GM10248 (cell line): ENCODE data around the gene TGM2.
"Not testable (repeated sequence)": the region's sequence is repeated elsewhere in the genome, so short reads cannot be mapped to it uniquely, and the experiment has no call there.

Experiments
- CTCF ChIA-PET: fragments of 300-600 bp; sonication (Branson Sonifier 250); formaldehyde crosslinking; extraction: SDS; loops from one replicate; lab custom pipeline; 2021; ENCODE audit warnings: antibody characterized with exemption; lab: Yijun Ruan, JAX
- POLR2A ChIA-PET: fragments of 350-650 bp; sonication (Branson Sonifier 250); formaldehyde crosslinking; extraction: SDS; loops from one replicate; lab custom pipeline; 2020; ENCODE audit warnings: antibody characterized with exemption; lab: Yijun Ruan, JAX
- DNase-seq: peaks from one replicate; pipeline ENCODE4 v3.0.0; 2012; ENCODE audit errors: extremely low spot score
- TF ChIP-seq, protein P1 (sequence below): IDR thresholded peaks from 2 replicates; pipeline ENCODE4 v1.5.1; 2012; ENCODE audit warnings: mild to moderate bottlenecking, low read depth; ENCODE audit errors: extremely low read depth, missing control alignments, control extremely low read depth

TGM2 gene

DNA sequence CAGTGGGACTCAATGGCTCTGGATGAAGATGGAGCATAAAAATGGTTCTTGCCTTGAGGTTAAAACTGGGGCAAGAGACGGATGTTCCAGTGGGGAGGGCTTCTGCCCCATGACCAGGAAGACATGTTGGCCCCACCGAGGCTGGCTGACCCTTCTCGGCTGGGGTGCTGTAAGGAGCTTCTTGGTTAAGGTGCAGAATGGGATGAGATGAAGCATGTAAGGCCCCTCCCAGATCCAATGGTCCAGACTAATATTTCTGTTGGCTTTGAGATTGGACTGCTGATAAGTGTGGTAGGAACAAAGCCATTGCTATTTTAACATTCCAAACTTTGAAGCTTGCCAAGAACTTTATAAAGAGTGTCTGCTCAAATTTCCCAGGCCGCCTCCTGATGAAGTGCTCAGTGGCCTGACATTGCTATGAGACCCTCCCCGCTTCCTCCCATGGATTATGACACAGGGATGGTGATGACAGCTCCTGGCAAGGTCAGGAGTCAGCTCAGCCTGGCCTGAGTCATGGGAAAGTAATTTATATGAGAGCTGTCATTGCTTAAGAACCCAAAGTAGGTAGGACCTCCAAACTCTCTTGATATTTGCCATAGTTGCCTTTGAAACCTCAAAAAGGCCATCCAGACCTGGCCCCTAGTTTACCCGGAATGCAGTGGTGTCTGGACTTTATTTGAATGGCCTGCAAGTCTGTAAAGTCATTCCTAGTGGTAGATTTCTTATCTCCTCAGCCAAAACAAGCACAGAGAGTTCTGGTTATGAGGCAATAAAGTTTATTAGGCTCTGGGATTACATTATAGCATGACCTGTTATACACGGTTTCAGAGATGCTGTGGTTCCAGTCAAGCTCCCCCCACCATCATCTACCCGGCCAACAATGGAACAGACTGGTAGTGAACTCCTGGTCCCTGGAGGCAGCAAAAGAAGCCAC lies 55.2 kb downstream of the TGM2 start:
- TF ChIP-seq, protein P1, sequence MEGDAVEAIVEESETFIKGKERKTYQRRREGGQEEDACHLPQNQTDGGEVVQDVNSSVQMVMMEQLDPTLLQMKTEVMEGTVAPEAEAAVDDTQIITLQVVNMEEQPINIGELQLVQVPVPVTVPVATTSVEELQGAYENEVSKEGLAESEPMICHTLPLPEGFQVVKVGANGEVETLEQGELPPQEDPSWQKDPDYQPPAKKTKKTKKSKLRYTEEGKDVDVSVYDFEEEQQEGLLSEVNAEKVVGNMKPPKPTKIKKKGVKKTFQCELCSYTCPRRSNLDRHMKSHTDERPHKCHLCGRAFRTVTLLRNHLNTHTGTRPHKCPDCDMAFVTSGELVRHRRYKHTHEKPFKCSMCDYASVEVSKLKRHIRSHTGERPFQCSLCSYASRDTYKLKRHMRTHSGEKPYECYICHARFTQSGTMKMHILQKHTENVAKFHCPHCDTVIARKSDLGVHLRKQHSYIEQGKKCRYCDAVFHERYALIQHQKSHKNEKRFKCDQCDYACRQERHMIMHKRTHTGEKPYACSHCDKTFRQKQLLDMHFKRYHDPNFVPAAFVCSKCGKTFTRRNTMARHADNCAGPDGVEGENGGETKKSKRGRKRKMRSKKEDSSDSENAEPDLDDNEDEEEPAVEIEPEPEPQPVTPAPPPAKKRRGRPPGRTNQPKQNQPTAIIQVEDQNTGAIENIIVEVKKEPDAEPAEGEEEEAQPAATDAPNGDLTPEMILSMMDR = no peak
- POLR2A ChIA-PET = no interaction called here
- DNase-seq = no peak
- CTCF ChIA-PET = interaction anchor here (1.1 to 2.4 kb wide), 4 partner anchors 21 to 112 kb away, joined by 3 to 12 read pairs (median 4); no protein-coding TSS in a partner anchor

DNA sequence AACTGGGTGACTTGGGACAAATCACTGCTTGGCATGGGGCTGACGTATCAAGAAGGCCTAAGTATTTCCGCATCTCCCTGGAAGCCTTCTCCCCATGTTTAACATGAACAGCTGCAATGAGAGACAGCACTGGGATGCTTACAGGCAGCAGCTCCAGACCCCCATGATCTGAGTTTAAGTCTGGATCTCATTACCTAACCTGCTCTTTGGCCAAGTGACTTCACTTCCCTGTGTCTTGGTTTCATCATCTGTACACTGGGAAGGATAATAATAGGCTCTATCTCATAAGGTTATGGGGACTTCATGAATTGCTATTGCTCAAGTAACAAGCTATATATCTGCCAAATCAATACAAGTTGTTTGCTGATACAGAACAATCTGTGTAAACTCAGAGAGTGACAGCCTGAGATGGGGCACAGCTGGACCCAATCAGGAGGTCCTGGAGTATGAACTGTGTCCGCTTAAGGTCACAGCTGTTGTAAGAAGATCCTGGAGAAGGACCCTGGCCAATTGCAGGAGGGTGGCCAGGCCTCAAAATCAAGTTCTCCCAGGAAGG lies 56.0 kb downstream of the TGM2 start:
- CTCF ChIA-PET = interaction anchor here (1.1 to 2.4 kb wide), 2 partner anchors 22 to 36 kb away, joined by 3 to 12 read pairs; no protein-coding TSS in a partner anchor

DNA sequence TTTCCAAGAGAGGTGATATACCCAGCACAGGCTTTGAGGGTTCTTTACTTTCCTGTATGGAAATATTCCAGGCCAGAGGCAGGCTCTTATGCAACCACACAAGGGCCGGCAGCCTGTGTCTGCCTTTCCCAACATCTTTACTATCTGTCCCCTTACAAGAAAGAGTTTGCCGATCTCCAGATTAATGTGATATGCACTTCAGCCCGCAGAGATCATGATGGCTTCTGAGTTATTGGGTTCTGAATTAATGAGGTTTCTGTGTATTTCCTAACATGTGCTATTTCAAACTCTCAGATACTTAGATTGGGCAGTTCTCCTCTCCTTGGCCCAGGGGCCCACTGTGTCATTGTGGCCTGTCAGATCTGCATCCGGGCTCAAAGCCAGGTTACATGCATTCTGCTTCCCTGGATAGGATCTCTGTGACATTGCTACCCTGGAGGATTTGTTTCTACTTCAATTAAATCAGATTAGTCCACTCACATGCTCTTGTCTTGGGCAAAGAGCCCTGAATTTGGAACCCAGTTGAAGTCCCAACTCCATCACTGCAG lies 56.6 kb downstream of the TGM2 start:
- CTCF ChIA-PET = interaction anchor here (1.1 to 2.4 kb wide), 2 partner anchors 22 to 35 kb away, joined by 3 to 12 read pairs; no protein-coding TSS in a partner anchor
- POLR2A ChIA-PET = no interaction called here
- no peak for DNase-seq
- TF ChIP-seq, protein P1 = no peak

More for the DNA sequence above, 56.0 kb downstream of the TGM2 start:
- POLR2A ChIA-PET = no interaction called here
- TF ChIP-seq, protein P1 = no peak
- no peak for DNase-seq

DNA sequence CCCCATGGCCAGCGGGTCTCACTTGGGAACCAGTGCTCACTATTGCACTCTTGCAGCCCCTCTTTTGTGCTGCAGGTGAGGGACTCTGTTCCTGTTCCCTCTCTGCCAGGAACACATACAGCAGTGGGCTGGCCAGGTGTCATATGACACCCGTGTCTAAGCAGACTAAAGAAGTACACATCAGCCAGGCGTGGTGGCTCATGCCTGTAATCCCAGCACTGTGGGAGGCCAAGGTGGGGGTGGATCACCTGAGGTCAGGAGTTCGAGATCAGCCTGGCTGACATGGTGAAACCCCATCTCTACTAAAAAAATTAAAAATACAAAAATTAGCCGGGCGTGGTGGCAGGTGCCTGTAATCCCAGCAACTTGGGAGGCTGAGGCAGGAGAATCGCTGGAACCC lies 57.2 kb downstream of the TGM2 start:
- POLR2A ChIA-PET, CTCF ChIA-PET, DNase-seq: not testable (repeated sequence)

DNA sequence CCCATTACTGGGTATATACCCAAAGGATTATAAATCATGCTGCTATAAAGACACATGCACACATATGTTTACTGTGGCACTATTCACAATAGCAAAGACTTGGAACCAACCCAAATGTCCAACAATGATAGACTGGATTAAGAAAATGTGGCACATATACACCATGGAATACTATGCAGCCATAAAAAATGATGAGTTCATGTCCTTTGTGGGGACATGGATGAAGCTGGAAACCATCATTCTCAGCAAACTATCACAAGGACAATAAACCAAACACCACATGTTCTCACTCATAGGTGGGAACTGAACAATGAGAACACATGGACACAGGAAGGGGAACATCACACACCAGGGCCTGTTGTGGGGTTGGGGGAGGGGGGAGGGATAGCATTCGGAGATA lies 57.7 kb downstream of the TGM2 start:
- POLR2A ChIA-PET, DNase-seq, CTCF ChIA-PET: not testable (repeated sequence)

DNA sequence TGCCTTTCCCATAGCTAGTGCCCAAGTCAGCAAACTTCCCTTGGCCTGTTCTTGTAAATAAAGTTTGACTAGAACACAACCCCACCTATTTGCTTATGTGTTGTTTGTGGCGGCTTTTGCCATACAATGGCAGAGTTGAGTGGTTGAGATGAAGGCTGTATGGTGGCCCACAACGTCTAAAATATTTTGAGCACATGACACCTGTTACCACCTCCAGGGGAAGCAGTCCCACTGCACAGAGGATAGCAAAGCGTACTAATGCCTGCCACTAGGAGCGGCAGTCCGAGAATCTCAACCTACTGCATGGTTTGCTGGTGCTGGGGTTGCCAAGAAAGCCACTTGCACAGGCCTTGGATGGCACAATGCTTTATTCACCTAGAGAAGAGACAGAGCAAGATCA lies 58.6 kb downstream of the TGM2 start:
- no peak for DNase-seq
- CTCF ChIA-PET = interaction anchor here (1.7 kb wide), 1 partner anchor 7 kb away, joined by 3 read pairs; no protein-coding TSS in a partner anchor
- TF ChIP-seq, protein P1 = no peak
- POLR2A ChIA-PET = no interaction called here

DNA sequence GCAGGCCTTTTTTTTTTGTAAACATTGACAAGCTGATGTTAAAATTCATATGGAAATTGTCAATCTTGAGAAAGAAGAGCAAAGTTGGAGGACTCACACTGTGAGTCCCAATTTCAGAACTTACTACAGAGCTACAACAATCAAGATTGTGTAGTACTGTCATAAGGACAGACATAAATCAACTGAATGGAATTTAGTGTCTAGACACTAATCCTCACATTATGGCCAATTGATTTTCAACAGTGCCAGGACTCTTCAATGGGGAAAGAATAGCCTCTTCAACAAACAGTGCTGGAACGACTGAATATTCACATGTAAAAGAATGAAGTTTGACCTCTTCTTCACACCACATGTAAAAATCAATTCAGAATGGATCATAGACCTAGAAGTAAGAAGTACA lies 60.8 kb downstream of the TGM2 start:
- DNase-seq = no peak
- ChIA-PET POLR2A (no interaction called here), CTCF (no interaction called here)
- TF ChIP-seq, protein P1 = no peak

DNA sequence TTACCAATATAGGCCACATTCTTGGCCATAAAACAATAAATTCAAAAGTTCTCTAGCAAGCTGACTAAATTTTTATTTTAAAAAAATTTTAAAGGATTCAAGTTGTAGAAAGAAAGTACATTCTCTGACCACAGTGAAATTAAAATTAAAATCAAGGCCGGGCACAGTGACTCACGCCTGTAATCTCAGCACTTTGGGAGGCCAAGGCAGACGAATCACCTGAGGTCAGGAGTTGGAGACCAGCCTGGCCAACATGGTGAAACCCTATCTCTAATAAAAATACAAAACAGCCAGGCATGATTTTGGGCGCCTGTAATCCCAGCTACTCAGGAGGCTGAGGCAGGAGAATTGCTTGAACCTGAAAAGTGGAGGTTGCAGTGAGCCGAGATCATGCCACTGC lies 62.9 kb downstream of the TGM2 start:
- POLR2A ChIA-PET, CTCF ChIA-PET, DNase-seq: not testable (repeated sequence)
